IPS DF 4.7 (cell line): ENCODE data around the gene FAM204A.

ENCODE experiments used
- DNase-seq: peaks from one replicate; pipeline ENCODE4 v3.0.0-alpha.2; 2013; ENCODE audit warnings: low spot score; ENCODE audit errors: extremely low read depth

The FAM204A gene

GRCh38 chr10:118282670-118283069 lies 59.5 kb downstream of the FAM204A start:
- DNase-seq, result no peak

- DNase-seq, result no peak
Observed at GRCh38 chr10:118278649-118279048, 63.5 kb downstream of the FAM204A start.

GRCh38 chr10:118277871-118278270 lies 64.3 kb downstream of the FAM204A start:
- DNase-seq, result no peak

DNA sequence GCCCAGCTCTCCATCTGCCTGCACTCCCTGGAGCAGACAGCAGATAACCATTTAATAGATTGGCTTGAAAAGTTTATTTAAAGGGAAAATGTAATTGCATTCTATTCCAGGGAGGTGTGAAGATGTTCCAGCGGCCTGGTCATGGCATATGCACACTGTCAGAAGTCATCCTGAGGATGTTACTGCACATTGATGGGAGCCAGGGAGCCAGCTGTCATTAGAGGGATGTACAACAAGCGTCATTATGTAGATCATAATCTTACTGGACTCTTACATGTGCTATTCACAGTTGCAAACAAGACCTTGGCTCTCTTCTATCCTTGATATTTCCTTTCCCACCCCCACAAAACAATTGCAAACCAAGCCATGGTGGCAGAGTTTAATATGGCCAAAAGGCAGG lies 65.4 kb downstream of the FAM204A start:
- no peak for DNase-seq

DNA sequence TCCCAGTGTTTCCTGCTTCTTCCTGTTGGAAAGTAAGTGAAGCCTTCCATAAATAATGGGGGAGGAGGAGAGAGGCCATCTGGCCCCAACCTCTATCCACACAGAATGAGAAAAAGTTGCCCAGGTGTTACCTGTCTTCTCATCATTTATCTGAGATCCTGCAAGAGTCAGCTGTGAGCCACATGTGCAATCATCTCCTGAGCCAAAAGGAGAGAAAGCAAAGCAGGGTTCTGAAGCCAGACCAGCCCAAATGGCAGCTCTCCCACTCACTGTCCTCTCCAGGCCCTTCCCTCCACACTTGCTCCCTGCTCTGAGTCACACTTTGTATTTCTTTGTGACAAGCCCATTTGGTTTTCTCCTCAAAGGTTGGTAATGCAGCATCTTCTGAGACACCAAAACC lies 65.9 kb downstream of the FAM204A start:
- DNase-seq, result no peak

- DNase-seq, result no peak
Observed at GRCh38 chr10:118273662-118274061, 68.5 kb downstream of the FAM204A start.

DNA sequence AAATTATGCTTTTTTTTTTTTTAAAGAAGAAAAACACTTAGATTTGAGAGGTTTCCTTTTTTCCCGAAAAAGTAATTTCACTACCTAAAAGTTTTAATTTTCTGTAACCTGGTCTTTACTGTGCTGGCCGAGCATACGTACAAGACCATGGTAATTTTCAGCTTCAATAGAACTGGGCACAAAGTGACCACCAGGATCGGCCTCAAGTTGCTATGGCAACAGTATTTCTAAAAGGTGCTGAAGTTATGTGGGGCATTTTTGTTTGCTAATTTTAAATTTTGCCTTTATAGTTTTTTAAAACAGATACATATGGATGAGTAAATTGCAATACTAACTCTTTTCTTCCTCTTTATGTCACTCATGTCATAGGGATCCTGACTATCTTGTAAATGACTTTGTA lies 69.4 kb downstream of the FAM204A start:
- no peak for DNase-seq

GRCh38 chr10:118272149-118272721 lies 69.9 kb downstream of the FAM204A start:
- DNase-seq, result no peak

- DNase-seq, result no peak
Observed at GRCh38 chr10:118271671-118272070, 70.5 kb downstream of the FAM204A start.

- DNase-seq, result no peak
Observed at GRCh38 chr10:118266098-118266748, 75.9 kb downstream of the FAM204A start.

DNA sequence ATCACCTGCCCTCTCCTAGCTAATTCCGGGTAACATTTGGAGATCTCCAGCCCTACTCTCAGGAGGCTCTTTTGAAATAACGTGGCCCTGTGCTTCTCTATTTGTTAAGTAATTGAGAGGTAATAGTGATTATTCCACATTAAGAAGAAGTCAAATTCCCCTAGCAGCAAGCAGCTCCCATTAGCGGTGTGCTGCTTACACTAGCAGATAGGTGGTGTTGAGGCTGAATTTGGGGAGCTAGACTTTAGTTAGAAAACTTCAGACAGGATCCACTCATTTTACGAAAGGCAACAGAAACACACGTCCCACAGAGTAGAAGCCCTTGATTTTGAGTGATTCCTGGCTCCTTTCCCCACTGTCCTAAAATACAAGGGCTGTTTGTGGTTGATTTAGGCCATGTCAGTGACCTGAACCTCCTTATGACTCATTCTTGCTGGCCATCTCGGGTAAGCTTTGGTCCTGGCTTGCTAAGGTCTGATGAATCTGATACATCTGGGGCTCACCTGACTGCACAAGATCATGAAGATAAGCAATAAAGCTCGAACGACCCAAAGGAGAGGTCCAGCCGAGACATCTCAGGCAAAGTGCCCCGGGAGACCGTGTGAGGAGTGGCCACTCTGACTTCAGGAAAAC lies 77.2 kb downstream of the FAM204A start:
- DNase-seq, result no peak

DNA sequence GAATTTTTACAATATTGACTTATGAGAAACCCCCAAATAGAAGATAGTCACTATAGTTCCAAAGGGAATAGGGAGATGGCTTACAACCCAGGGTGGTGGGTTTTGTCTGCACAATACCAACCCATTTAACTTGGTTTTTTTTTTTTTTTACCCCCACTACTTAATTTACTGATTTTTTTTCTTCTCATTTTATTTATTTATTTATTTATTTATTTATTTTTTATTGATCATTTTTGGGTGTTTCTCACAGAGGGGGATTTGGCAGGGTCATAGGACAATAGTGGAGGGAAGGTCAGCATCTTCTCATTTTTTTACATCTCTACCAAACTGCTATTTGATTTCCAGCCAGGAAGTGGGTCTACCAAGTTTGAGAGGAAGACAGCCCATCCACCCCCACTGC lies 77.9 kb downstream of the FAM204A start:
- DNase-seq, result no peak

DNA sequence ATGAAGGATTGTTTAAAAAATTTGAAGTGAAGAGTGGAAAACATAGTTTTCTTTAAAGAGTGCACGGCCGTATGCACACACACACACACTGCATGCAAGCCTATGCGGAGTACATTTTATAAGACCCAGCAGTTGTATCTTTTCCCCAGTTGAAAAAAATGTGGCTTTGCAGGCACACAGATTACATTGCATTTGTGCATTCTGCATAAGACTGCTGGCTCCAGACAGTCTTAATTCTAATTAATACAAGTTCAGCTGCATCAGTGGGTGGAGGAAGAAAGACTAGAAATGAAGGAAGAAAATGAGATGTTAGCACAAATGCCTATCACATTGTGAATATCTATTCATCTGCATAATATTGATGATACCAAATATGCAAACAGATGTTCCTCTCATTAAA lies 79.6 kb downstream of the FAM204A start:
- DNase-seq, result no peak

DNA sequence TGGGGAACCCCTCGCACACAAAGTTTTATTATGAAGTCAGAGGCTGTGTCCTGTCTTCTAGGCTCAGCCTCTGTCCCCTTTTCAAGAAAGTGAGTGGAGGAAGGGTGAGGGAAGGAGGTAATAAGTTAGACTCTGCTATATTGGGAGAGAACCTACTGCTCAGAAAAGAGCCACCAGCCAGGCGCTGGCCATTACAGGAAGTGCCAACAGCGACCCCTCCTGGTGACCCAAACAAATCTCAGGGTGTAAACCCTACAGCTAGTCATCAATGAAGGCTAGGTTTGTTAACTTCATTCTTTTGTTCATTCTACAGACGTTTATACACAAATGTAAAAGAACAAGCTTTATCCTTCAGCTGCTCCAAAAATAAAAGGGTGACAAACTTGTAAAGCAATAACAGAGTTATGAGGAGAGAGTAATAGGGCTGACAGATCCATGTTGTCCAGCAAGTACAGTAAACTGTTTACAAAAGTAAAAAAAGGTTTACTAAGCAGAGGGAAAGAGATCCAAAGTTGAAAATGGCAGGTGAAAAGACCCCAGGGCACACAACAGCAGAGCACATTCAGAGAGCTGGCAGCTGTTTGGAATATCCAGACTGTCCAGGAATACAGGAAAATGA lies 82.7 kb downstream of the FAM204A start:
- DNase-seq, result no peak

DNA sequence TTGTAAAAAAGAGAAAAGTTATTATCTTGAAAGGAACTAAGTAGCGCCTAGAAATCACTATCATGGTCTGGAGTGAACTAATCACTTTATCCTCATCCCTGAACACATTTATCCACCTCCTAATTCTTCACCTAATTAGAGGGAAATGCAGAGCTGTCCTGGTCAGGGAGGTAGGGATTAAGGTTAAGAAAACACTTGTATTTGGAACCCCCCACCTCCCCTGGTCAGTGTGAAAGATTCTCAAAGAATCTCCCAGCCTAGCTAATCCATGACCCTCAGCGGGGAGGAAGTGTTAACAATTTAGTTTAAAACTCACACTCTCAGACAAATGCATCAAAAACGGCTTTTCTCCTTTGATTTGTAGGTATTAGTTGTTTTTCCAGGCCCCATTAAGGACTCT lies 83.8 kb downstream of the FAM204A start:
- DNase-seq, result no peak

DNA sequence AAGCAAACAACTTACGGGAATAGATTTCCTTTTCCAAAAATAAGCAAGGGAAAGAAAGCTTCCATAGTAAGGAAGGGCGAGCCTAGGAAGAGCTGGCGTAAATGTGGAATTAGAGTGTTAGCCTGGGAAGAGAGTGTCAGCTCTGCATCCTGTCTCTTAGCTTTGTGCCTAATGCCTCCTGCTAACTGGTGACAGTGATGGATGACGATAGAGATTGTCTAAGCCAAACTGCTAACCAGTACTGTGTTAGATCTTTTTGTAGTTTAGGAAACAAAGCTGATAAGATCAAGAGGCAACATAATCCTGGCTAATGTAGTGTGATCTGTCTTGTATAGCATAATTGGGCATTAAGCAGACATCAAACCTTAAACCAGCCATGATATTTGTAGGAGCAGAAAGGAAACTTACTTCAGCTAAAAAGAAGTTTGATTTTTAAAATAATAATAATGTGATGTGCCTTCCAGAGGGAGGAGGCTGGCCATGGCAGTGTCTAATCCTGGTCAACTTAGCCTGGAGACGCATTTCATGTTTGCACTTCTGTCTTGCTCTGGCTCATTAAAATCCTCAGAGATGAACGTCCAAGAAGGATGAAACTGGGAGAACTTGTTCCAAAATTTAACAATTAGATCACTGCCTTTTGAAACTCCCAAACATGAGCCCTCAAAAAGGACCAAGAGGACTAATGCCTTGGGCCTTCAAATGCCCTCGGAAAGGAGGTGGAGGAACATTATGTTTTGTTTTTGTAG lies 85.1 kb downstream of the FAM204A start:
- DNase-seq, result no peak

GRCh38 chr10:118256209-118256608 lies 85.9 kb downstream of the FAM204A start:
- no peak for DNase-seq

GRCh38 chr10:118255355-118255754 lies 86.8 kb downstream of the FAM204A start:
- no peak for DNase-seq

DNA sequence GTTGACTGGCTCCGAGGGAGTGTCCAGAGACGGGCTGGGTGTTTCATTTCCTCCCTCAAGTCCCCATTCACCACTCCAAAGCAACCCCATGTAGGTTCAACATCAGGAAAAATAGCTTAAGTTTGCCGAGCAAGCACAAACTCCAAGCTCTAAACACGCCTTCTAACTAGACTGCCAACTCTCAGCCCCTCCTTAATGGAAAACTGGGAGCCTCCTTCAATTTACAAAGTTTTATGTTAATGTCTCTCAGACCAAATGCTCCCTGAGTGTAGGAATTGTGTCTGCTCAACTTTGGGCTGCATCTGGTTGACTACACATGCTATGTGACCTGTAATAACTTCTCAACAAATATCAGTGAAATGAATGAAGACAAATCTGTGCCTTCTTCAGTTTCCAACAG lies 87.5 kb downstream of the FAM204A start:
- no peak for DNase-seq

GRCh38 chr10:118253397-118253796 lies 88.7 kb downstream of the FAM204A start:
- no peak for DNase-seq

- DNase-seq, result no peak
Observed at GRCh38 chr10:118251791-118252190, 90.3 kb downstream of the FAM204A start.

- DNase-seq, result no peak
Observed at GRCh38 chr10:118249714-118250113, 92.4 kb downstream of the FAM204A start.
